OCI-LY1 (cell line): Measurements from ENCODE around the gene PHLDA2.

Source experiments
- EZH2 ChIP-seq: fragments of 200-600 bp; sonication (generic), shearing (Covaris generic); IDR thresholded peaks from 2 replicates; pipeline ENCODE4 v1.8.0; 2017; ENCODE audit warnings: borderline replicate concordance, mixed run types, mild to moderate bottlenecking, antibody characterized with exemption, low read length, moderate library complexity, mixed read lengths
- TF ChIP-seq, protein P1 (sequence below): fragments of 200-600 bp; sonication (generic), shearing (Covaris generic); IDR thresholded peaks from 2 replicates; pipeline ENCODE4 v1.5.1; 2017; ENCODE audit warnings: mild to moderate bottlenecking, antibody characterized with exemption, low read length, moderate library complexity, mixed read lengths

DNA sequence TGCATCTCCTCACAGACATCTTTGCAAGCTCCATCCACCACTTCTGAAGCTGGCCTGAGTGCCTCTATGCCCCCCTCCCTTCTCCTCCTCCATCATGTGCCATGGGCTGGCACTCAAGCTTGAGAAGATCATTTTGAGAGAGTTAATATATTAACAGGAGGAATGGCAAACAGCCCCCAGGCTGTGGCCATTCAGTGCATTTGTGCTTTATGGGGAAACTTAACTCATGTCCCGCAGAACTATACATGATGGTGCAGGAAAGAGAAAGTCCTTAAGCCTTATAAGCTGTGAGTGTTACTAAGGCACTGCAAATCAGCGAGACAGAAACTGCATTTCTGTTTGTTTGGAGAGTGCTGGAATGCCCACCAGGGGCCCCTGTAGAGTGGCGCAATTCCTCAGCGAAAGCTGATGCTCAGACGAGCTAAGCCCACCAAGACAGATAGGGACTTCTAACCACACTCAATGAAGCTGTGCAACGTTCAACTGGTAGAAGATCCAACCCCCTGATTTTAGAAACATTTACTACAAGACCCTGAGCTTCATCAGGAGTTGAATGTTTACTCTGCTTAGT is 26.8 kb upstream of the PHLDA2 start:
- TF ChIP-seq, protein P1, sequence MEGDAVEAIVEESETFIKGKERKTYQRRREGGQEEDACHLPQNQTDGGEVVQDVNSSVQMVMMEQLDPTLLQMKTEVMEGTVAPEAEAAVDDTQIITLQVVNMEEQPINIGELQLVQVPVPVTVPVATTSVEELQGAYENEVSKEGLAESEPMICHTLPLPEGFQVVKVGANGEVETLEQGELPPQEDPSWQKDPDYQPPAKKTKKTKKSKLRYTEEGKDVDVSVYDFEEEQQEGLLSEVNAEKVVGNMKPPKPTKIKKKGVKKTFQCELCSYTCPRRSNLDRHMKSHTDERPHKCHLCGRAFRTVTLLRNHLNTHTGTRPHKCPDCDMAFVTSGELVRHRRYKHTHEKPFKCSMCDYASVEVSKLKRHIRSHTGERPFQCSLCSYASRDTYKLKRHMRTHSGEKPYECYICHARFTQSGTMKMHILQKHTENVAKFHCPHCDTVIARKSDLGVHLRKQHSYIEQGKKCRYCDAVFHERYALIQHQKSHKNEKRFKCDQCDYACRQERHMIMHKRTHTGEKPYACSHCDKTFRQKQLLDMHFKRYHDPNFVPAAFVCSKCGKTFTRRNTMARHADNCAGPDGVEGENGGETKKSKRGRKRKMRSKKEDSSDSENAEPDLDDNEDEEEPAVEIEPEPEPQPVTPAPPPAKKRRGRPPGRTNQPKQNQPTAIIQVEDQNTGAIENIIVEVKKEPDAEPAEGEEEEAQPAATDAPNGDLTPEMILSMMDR = no peak
- TF ChIP-seq EZH2 = no peak
